Measurements from ENCODE around the gene CD7. TPM values are rescaled to one million over a fixed set of nuclear protein-coding genes. Genes with fewer than 3 reads are reported as not detected.

Gene CD7
- total RNA-seq, 1 donor from 2014 or later, result 5.2 TPM

GRCh38 chr17:82304826-82305726 lies 12.3 kb downstream of the CD7 start:
- no peak overlapping the region for H3K27ac ChIP-seq

GRCh38 chr17:82303944-82304808 lies 13.2 kb downstream of the CD7 start:
- TF ChIP-seq CTCF (IDR thresholded peaks at IDR 0.05) (no peak), POLR2A (IDR thresholded peaks at IDR 0.05) (no peak), POLR2AphosphoS5 (IDR thresholded peaks at IDR 0.05; ENCODE audit: insufficient read depth in 1 of 2, low read depth in 1 of 2) (no peak)
- Histone ChIP-seq H3K27me3 (no peaks in the 10 kb centered on the region), H3K27ac (no peak overlapping the region), H3K9me3 (no peaks in the 10 kb centered on the region), H3K4me3 (no peak overlapping the region), H3K36me3 (no peaks in the 10 kb centered on the region), H3K4me1 (peaks cover 18% of the 10 kb centered on the region)
- DNase-seq (ENCODE audit: extremely low spot score in 2 of 2), result no peak
- intact Hi-C loops (cut with DNase I), result no loop called here

More at GRCh38 chr17:82304826-82305726, 12.3 kb downstream of the CD7 start:
- H3K27me3 ChIP-seq, result no peaks in the 10 kb centered on the region
- H3K4me1 ChIP-seq, result peaks cover 16% of the 10 kb centered on the region
- no peak for TF ChIP-seq POLR2A (IDR thresholded peaks at IDR 0.05)
- TF ChIP-seq CTCF (IDR thresholded peaks at IDR 0.05), result no peak
- no peak for TF ChIP-seq POLR2AphosphoS5 (IDR thresholded peaks at IDR 0.05; ENCODE audit: insufficient read depth in 1 of 2, low read depth in 1 of 2)
- intact Hi-C loops (cut with DNase I), result no loop called here
- DNase-seq (ENCODE audit: extremely low spot score in 2 of 2), result no peak
- H3K36me3 ChIP-seq, result no peaks in the 10 kb centered on the region
- H3K9me3 ChIP-seq, result no peaks in the 10 kb centered on the region
- H3K4me3 ChIP-seq, result no peak overlapping the region

- intact Hi-C loops (cut with DNase I), result no loop called here
Observed at GRCh38 chr17:82302991-82303943, 14.1 kb downstream of the CD7 start.

GRCh38 chr17:82302568-82302963 lies 14.8 kb downstream of the CD7 start:
- H3K4me1 ChIP-seq, result peaks cover 34% of the 10 kb centered on the region
- H3K27ac ChIP-seq, result no peak overlapping the region
- no peaks in the 10 kb centered on the region for H3K9me3 ChIP-seq
- H3K4me3 ChIP-seq, result no peak overlapping the region
- TF ChIP-seq CTCF (IDR thresholded peaks at IDR 0.05) (no peak), POLR2A (IDR thresholded peaks at IDR 0.05) (no peak), POLR2AphosphoS5 (IDR thresholded peaks at IDR 0.05; ENCODE audit: insufficient read depth in 1 of 2, low read depth in 1 of 2) (no peak)
- intact Hi-C loops (cut with DNase I), result no loop called here
- no peaks in the 10 kb centered on the region for H3K27me3 ChIP-seq
- no peaks in the 10 kb centered on the region for H3K36me3 ChIP-seq
- no peak for DNase-seq (ENCODE audit: extremely low spot score in 2 of 2)

More at GRCh38 chr17:82302991-82303943, 14.1 kb downstream of the CD7 start:
- H3K27me3 ChIP-seq, result no peaks in the 10 kb centered on the region
- no peak for TF ChIP-seq POLR2AphosphoS5 (IDR thresholded peaks at IDR 0.05; ENCODE audit: insufficient read depth in 1 of 2, low read depth in 1 of 2)
- TF ChIP-seq POLR2A (IDR thresholded peaks at IDR 0.05), result no peak
- no peak for TF ChIP-seq CTCF (IDR thresholded peaks at IDR 0.05)
- no peak for DNase-seq (ENCODE audit: extremely low spot score in 2 of 2)
- H3K9me3 ChIP-seq, result no peaks in the 10 kb centered on the region
- no peak overlapping the region for H3K4me3 ChIP-seq
- peaks cover 27% of the 10 kb centered on the region for H3K4me1 ChIP-seq
- H3K36me3 ChIP-seq, result no peaks in the 10 kb centered on the region
- H3K27ac ChIP-seq, result no peak overlapping the region

Measured in vagina (tissue), 2 donors.